Activated CD4-positive, alpha-beta T cell treated with anti-CD3 and anti-CD28 coated beads, Interleukin-2, amount 50 U/mL, for 16 hours (primary cell): ENCODE data around the gene LHFPL6.

Source experiments
- DNase-seq: peaks from one replicate; pipeline ENCODE4 v3.0.0-alpha.2; 2020

LHFPL6 gene

GRCh38 chr13:39461685-39462266 is 141.2 kb downstream of the LHFPL6 start:
- DNase-seq: no peak

- DNase-seq: no peak
Observed at GRCh38 chr13:39457274-39457673, 145.7 kb downstream of the LHFPL6 start.

- no peak for DNase-seq
Observed at GRCh38 chr13:39455521-39456175, 147.3 kb downstream of the LHFPL6 start.

GRCh38 chr13:39452834-39453233 is 150.2 kb downstream of the LHFPL6 start:
- DNase-seq: no peak

DNA sequence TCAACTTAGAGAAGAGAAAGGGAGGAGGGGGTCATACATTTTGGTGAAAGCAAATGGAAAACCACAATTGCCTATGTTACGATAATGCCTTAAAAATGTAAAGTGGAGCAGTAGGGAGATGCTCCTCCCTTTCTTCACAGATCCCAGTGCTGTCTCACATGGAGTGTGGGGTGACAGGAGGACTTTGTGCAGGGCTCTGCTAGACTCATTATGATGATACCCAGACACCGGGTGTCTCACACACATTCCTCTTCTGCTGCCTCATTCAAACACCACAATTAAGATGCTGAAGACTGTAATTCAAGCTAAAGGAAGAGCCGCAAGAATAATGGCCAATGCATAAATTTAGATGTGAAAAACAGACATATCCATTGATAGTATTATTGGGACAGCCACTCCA is 150.6 kb downstream of the LHFPL6 start:
- DNase-seq: no peak

GRCh38 chr13:39451860-39452301 is 151.1 kb downstream of the LHFPL6 start:
- no peak for DNase-seq

- no peak for DNase-seq
Observed at GRCh38 chr13:39451301-39451700, 151.7 kb downstream of the LHFPL6 start.

GRCh38 chr13:39450176-39450575 is 152.8 kb downstream of the LHFPL6 start:
- DNase-seq: no peak

- no peak for DNase-seq
Observed at GRCh38 chr13:39448834-39449233, 154.2 kb downstream of the LHFPL6 start.

GRCh38 chr13:39446865-39447264 is 156.1 kb downstream of the LHFPL6 start:
- DNase-seq: no peak

- DNase-seq: no peak
Observed at GRCh38 chr13:39444866-39445265, 158.1 kb downstream of the LHFPL6 start.

DNA sequence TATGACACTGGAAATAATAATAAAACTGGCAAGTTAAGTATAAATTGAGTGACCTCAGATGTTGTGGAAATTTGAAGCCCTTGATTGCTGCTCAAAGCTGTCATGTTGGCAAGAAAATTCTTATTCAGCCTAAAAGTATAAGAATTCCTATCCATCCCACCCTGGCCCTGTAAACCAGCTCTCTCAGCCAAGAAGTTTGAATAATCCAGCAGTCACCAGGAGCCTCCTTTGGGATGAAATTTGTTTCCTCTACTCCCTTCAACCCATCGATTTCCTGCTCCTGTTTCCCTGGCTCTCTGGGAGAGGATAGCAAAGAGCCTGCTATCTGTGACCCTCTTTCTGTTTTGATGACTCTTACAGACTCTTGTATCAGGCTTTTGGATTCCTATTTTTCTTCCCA is 169.3 kb downstream of the LHFPL6 start:
- DNase-seq: no peak

DNA sequence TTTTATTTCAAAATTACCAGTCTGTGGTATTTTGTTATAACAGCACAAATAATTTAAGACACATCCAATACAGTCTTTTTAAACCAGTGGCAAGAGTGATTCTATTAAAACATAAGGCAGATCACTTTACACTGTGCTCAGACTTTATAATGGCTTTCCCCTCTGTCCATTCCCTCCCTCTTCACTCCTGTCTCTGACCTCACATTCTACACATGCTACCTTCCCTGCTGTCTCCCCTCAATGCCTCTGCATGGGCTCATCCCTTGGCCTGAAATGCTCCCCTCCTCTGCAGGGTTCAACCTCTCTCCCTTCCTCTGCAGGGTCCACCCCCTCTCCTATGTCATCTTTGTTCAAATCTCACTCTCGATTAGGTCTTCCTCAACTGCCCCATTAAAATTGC is 170.8 kb downstream of the LHFPL6 start:
- no peak for DNase-seq

GRCh38 chr13:39422845-39423565 is 180.0 kb downstream of the LHFPL6 start:
- no peak for DNase-seq

- no peak for DNase-seq
Observed at GRCh38 chr13:39419876-39420275, 183.1 kb downstream of the LHFPL6 start.

DNA sequence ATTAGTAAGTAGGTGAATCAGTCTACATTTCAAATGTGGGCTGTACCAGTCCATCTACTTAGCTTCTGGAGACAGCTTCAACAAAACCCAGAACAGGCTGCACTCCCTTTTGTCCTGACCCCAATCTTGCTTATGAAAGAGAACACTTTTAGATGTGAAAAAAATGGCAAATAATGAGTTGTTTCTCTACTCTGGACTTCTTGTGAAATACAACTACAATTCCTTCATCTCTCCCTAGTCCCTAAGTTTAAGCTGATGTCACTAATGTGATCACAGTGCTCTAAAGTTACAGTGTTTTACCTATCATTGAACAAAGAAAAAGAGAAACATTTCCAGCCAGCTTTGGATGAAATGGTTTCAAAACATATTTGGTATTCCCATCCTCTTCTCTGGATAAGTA is 183.9 kb downstream of the LHFPL6 start:
- no peak for DNase-seq

DNA sequence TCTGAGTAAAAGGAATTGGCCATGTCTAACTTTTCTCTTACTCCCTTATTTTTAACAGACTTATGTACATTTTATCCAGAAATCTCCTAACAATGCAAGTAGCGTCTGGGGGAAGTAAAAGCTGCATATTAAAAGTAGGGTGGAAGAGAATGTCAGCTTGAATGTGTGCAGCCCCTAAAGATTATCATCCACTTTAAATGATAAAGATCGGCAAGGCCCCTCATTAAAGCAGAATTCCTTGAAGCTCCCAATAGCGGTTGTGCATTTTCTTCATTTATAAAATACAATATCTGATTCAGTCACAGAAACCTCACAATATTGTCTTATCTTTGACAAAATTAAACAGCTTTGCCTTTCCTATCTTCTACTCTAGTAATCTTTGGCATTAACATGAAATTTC is 184.6 kb downstream of the LHFPL6 start:
- no peak for DNase-seq

- DNase-seq: no peak
Observed at GRCh38 chr13:39417643-39418042, 185.3 kb downstream of the LHFPL6 start.

DNA sequence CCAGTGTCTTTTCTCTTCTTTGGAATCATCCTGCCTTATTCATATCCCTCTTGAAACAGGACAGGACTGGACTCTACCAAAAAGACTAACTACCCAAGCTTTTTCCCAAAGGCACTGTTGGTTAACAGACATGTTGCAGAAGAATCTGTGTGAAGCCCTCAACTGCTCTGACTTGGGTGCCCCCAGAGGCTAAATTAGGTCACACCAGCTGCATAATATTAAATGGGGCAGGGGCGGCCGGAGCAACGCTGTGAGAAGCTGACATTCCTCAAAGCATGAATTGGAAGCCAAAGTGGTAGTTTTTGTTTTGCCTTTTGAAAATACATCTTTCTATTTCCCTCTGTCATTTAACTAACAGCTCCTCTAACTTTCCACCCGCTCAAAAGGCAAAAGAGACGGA is 185.9 kb downstream of the LHFPL6 start:
- no peak for DNase-seq

DNA sequence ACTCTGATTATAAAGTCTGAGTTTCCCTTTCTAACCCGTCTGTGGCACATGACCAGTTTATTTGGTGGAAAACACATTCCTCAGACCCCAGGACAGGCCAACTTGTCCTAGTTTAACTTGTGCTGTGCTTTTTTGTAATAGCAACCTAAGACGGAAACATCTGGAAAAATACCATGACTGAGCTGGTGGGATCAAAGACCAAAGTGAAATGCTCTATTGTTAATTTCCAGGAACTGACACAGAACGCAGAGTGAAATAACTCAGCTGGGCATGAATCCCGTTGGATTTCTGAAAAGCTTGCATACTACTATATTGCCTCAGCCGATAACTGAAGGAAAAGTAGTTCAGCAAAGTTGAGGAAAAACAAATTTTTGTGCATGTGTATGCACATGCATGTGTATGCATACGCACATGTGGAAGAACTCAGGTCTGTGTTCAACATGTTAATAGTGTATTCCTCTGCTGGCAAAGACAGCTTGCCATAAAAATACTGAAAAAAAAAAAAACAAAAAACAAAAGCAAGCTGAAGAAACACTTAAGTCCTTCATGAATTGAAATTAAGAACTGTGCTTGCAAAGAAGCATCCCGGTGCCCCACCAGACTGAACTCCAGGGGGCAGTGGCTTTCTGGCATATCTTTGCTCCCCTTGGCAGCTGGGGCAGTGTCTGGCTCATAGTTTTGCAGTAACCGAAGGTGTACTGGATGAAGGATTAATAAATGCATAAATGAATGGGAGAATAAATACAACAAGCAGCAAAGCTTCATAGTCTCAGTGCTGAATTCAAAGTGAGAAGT is 187.8 kb downstream of the LHFPL6 start:
- DNase-seq: no peak

DNA sequence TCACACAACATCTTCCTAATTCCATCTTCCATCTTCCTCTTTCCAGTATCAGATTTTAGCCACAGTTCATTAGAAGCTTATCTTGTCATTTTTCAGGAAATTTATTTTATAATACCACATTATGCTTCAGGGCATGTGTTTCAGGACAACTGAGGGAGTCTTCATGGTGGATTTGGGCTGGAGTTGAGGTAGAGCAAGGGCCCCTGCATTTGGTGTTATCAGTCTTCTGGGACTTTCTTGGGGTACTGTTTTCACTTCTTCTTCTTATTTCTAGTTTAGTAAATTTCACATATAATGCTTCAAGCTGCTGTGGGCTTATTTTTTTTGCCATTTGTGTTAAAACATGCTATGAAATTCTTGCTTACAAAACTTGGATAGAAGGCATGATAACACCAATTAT is 188.7 kb downstream of the LHFPL6 start:
- DNase-seq: no peak

DNA sequence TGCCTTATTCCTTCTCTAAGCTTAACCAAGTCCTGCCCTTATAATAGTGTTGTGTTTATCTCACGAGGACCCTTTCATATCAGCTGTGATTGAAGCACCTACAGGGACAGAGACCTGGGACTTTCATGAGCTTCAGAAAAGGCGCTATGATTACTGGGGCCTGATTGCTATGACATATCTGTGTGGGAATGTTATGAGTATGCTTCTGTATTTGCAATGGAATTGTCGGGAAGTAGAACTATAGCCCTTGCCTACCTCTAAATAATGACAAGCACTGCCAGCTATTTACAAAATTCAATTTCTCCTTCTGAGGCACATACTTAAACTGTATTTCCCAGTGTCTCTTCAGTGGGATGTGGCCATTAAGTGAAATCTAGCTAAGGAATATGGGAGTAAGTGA is 191.5 kb downstream of the LHFPL6 start:
- DNase-seq: no peak

DNA sequence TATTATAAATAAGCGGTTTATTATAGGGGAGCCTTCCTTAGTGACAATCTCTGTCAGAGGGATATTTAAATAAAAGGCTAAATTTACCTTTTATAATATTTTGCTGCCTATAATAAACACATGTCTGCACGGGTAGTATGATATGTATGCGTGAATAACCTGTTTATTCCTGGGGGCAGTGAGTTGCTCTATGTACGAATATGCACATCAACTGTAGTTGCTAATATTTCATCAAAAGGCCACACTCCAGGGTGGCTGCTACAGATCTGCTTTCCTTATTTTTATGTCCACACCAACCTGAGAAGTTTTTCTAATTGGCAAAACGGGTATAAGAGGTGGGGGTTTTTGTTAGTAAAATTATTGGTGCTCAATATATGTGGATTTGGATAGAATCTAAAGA is 192.0 kb downstream of the LHFPL6 start:
- DNase-seq: no peak
